Measurements from ENCODE around the gene MMP24. TPM values are rescaled to one million over a fixed set of nuclear protein-coding genes. Genes with fewer than 3 reads are reported as not detected.

The MMP24 gene
- total RNA-seq, 4 donors from 2014 or later = 0.51 to 2.6 (median 2.0) TPM

DNA sequence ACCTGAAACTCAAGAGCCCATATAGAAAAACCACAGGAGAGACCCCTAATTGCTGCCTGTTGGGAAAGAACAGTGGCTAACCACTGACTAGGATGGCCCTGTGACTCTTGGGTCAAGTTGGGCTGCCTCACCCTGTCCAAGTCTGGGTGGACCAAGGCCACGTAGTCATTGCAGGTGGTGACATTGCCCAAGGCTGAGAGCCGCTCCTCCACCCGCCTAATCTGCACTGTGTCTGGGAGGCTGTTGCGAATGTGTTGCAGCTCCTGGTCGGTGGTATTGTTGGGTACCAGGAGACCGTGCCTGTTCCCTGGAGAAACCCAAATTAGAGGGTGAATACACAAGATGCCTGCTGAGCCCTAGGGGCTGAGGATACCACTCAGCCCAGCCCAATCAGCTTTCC is 54.0 kb downstream of the MMP24 start:
- H3K4me1 ChIP-seq = peaks cover 7 to 22% of the 10 kb centered on the region in 2 donors
- TF ChIP-seq, protein P1, sequence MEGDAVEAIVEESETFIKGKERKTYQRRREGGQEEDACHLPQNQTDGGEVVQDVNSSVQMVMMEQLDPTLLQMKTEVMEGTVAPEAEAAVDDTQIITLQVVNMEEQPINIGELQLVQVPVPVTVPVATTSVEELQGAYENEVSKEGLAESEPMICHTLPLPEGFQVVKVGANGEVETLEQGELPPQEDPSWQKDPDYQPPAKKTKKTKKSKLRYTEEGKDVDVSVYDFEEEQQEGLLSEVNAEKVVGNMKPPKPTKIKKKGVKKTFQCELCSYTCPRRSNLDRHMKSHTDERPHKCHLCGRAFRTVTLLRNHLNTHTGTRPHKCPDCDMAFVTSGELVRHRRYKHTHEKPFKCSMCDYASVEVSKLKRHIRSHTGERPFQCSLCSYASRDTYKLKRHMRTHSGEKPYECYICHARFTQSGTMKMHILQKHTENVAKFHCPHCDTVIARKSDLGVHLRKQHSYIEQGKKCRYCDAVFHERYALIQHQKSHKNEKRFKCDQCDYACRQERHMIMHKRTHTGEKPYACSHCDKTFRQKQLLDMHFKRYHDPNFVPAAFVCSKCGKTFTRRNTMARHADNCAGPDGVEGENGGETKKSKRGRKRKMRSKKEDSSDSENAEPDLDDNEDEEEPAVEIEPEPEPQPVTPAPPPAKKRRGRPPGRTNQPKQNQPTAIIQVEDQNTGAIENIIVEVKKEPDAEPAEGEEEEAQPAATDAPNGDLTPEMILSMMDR (IDR thresholded peaks at IDR 0.05) = no peak
- no peak for TF ChIP-seq POLR2A (IDR thresholded peaks at IDR 0.05)
- no peak overlapping the region for H3K4me3 ChIP-seq
- no peaks in the 10 kb centered on the region for H3K9me3 ChIP-seq
- intact Hi-C loops (cut with DNase I; ENCODE audit: low total_unique reads) = no loop called here
- H3K36me3 ChIP-seq = no peaks in the 10 kb centered on the region
- H3K27me3 ChIP-seq = no peaks in the 10 kb centered on the region
- DNase-seq = no peak
- H3K27ac ChIP-seq = no peak overlapping the region

DNA sequence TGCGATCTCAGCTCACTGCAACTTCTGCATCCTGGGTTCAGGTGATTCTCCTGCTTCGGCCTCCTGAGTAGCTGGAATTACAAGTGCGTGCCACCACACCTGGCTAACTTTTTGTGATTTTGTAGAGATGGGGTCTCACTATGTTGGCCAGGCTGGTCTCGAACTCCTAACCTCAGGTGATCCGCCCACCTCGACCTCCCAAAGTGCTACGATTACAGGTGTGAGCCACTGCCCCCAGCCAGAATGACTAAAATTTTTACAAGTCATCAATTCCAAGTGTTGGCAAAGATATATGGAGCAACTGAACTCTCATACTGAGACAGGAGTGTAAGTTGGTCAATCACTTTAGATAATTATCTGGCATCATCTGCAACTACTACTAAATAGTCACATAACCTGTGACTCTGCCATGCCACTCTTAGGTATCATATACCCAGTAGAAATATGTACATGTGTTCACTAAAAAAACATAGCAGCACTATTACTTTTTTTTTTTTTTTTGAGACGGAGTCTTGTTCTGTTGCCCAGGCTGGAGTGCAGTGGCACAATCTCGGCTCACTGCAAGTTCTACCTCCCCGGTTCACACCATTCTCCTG is 55.1 kb downstream of the MMP24 start:
- TF ChIP-seq, protein P1 (IDR thresholded peaks at IDR 0.05) = no peak
- TF ChIP-seq POLR2A (IDR thresholded peaks at IDR 0.05) = no peak
- Histone ChIP-seq H3K27me3 (no peaks in the 10 kb centered on the region), H3K36me3 (no peaks in the 10 kb centered on the region), H3K27ac (no peak overlapping the region), H3K4me1 (peaks cover 7 to 15% of the 10 kb centered on the region in 2 donors), H3K9me3 (no peaks in the 10 kb centered on the region), H3K4me3 (no peak overlapping the region)
- DNase-seq = no peak
- intact Hi-C loops (cut with DNase I; ENCODE audit: low total_unique reads) = no loop called here

DNA sequence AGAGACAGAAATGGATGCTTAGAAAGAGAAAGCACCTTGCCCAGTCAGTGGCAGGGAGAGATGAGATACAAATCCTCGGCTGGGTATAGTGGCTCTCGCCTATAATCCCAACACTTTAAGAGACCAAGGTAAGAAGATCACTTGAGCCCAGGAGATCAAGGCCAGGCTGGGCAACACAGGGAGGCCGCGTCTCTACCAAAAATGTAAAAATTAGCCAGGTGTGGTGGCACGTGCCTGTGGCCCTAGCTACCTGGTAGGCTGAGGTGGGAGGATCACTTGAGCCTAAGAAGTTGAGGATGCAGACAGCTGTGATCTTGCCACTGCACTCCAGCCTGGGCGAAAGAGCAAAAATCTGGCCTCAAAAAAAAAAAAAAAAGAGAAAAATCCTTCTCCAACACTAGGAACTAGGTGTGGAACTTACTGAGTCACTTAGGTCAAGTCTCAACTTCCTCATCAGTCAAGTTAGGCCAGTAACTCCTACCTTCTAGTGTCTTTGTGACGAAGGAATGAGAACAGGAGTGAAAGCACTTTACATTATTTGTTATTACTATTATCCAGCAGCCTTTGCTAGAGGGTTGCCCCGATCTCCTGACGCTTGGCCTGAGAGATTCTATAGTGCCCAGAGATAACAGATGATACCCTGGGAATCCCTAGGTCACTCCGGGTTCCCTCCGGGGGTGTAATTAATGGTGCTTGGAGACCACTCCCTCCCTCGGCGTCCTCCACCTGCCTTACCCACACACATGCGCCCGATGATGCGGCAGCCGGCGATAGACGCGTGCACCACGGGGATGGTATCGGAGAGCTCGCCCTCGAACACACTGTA is 57.2 kb downstream of the MMP24 start:
- intact Hi-C loops (cut with DNase I; ENCODE audit: low total_unique reads) = no loop called here
- Histone ChIP-seq H3K36me3 (no peaks in the 10 kb centered on the region), H3K4me3 (peak overlapping the region; percentile 71 to 76), H3K9me3 (no peaks in the 10 kb centered on the region), H3K27me3 (no peaks in the 10 kb centered on the region), H3K27ac (peak overlapping the region; percentile 75 to 84), H3K4me1 (peaks cover 7 to 9% of the 10 kb centered on the region in 2 donors)
- TF ChIP-seq POLR2A (IDR thresholded peaks at IDR 0.05) = no peak
- TF ChIP-seq, protein P1 (IDR thresholded peaks at IDR 0.05) = no peak
- DNase-seq = no peak

DNA sequence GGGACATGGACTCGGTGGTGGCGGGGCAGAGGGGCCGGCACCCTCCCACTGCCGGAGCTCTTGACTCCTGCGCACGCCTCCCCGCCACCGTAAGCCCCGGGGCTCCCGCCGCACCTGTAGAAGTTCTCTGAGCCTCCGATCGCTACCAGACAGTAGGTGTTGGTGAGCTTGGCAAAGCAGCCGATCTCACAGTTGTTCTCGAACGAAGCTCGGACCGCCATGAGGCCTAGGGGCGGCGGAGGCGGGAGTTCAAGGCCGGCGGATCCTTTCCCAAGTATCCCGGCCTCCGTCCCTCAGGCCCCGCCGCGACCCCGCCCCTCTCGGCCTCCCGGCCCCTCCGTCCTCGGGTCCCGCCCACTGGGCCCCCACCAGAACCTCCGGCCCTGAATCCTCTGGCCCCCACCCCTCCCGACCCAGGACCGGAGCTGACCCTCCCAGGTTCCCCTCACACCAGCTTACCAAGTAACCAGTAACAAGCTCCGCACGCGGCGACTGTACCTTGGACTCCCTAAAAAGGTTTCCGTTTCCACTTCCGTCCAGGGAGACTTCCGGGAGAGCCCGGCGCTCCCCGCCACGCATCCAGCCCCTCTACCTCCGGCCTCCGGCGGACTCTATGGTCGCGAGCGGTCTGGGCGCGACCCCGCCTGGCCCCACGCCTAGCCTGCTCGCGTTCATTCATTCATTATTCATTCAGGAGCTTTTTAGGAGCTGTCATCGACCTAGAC is 57.9 kb downstream of the MMP24 start, which contains the start of gene EIF6:
Gene EIF6, minus strand, starts transcription at position 506 of the 725 bp plus-strand sequence. Its CDS starts 285 bp downstream, at position 221.
- intact Hi-C loops (cut with DNase I; ENCODE audit: low total_unique reads) = no loop called here
- DNase-seq = peak; percentile 76 to 84
- no peaks in the 10 kb centered on the region for H3K27me3 ChIP-seq
- peak within 1 kb of the TSS; percentile 71 to 76 for H3K4me3 ChIP-seq
- TF ChIP-seq, protein P1 (IDR thresholded peaks at IDR 0.05) = no peak
- TF ChIP-seq POLR2A (IDR thresholded peaks at IDR 0.05) = peak in 1 of 2 donors; percentile 40
- no peaks in the 10 kb centered on the region for H3K9me3 ChIP-seq
- H3K27ac ChIP-seq = peak within 1 kb of the TSS; percentile 75 to 84
- H3K4me1 ChIP-seq = peaks cover 7 to 9% of the 10 kb centered on the region in 2 donors
- H3K36me3 ChIP-seq = no peaks in the 10 kb centered on the region

Data from uterus (tissue), 4 donors.